HG02678 (cell line): ENCODE data around the gene TARS3.

Experiments used
- ATAC-seq: cut with Tn5 transposase; IDR thresholded peaks from one replicate; pipeline ENCODE4 v1.9.1; 2021; ENCODE audit warnings: mild to moderate bottlenecking, moderate library complexity; ENCODE audit not compliant: unreplicated experiment

Gene TARS3

GRCh38 chr15:101625980-101626379, 98.3 kb downstream of the TARS3 start:
- ATAC-seq = no peak

GRCh38 chr15:101625184-101625583, 99.1 kb downstream of the TARS3 start:
- ATAC-seq = no peak

GRCh38 chr15:101623367-101624304, 100.6 kb downstream of the TARS3 start:
- no peak for ATAC-seq

- ATAC-seq = no peak
Observed at GRCh38 chr15:101621961-101622360, 102.3 kb downstream of the TARS3 start.

- no peak for ATAC-seq
Observed at GRCh38 chr15:101620671-101621070, 103.6 kb downstream of the TARS3 start.

DNA sequence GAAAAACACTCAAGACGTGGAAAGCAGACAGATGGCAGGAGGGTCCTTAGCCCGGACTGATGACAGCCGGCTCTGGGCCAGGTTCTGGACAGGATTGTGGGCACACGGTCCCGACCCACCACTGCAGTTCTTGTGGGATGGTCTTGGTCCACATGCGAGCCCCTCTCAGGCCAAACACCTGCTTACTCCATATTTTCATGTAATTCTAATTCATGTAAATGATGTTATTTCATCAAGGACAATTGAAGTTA, 104.7 kb downstream of the TARS3 start:
- ATAC-seq = no peak

- ATAC-seq = no peak
Observed at GRCh38 chr15:101618851-101619614, 105.2 kb downstream of the TARS3 start.

- ATAC-seq = no peak
Observed at GRCh38 chr15:101618076-101618475, 106.2 kb downstream of the TARS3 start.

- ATAC-seq = no peak
Observed at GRCh38 chr15:101617390-101617965, 106.8 kb downstream of the TARS3 start.

DNA sequence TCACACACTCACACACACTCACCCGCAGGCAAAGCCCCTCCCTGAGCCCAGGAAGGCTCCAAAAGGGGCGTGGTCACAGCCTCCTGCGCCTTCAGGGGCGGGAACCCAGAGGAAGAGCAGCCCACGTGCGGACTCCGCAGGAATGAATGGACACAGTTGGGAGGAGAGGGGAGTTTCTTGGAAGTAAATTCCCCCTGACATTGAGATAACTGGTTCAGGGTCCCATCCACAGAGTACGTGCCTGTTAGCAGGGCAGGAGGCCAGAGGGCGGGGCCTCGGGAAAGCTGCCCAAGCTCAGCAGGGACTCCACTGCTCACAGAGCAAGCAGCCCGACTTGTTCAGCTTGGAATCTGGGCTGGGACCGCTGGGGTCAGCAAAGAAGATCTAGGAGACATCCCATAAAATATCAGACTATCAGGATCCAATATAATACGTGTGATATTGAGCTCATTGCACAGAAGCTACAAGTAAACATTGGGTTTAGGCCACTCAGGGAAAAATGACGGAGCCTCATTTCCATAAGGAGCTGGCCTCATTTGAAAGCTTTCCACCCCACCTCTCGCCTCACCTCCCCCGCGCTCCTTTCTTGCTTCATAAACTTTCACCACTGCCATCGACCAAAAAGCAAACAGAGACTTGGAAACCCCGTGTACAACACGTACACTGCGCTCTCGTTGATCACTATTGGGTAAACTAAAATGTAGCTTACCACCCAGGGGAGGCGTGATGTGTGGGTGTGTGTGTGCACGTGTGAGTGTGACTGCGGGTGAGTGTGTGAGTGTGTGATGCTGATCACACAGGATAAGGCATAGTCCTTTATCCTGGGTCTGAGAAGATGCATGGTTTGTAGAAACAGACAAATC, 108.1 kb downstream of the TARS3 start:
- no peak for ATAC-seq

GRCh38 chr15:101615414-101615985, 108.8 kb downstream of the TARS3 start:
- no peak for ATAC-seq

DNA sequence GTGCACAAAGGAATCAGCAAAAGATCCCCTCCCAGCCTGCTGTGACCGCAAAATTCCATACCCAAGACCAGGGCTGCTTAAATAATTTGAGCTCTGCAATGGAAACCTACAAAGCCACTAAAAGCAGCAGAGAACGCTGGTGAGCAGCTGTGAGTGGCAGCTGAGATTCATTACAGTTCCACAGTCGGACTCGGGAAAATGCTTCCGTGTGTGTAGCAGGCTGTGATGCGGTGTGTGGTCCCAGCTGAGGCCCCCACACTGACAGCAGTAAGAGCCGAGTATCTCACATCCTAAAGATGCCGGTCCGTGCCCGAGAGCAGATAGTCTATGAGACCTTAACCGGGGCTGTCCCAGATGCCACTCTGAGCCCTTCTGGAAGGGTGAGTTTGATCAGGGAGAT, 109.5 kb downstream of the TARS3 start:
- no peak for ATAC-seq

DNA sequence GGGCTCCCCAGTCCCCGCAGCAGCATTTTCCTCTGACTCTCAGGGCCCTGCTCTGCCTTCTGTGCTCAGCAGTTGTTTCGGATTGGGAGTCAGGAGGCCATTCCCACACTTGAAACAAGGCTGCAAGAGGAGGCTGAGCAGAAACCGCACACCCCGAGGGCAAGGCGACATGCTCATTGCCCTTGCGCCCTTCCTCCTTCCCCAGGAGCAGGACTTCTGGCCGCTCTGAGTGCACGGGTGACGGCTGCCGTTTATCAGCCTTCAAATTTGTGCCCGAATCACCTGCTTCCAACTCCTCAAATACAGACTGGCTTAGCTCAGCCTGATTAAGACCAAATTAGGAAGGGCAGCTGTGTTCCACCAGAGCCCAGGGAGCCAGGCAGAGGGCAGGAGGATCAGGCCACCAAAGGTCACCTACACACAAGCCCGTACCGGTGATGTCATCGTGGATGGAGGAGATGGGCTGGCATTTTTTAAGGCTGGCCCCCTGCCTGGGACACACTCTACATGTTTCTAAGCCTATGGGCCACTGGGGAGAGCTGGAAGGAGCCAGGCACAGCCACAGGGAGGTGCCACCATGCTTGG, 110.2 kb downstream of the TARS3 start:
- ATAC-seq = no peak

- ATAC-seq = no peak
Observed at GRCh38 chr15:101613130-101614000, 110.9 kb downstream of the TARS3 start.

DNA sequence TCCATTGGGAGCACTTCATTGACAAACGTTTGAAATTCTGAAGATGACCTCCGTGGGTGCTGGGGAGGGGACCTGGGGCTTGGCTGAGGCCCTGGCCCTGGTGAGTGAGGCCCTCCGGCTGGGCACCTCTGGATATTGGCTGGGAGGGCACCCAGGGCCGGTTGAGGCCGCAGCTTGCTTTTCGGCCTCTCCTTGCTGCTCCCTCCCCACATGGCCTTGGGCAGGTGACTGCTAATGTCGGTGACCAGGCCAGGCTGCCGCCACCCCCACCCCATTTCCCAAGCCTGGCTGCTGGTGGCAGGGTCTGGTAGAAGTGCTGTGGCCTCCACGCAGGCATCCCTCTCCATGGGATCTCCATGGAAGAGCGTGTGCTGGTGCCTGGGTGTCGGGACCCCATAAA, 111.6 kb downstream of the TARS3 start:
- no peak for ATAC-seq

GRCh38 chr15:101611580-101612299, 112.5 kb downstream of the TARS3 start:
- ATAC-seq = no peak

DNA sequence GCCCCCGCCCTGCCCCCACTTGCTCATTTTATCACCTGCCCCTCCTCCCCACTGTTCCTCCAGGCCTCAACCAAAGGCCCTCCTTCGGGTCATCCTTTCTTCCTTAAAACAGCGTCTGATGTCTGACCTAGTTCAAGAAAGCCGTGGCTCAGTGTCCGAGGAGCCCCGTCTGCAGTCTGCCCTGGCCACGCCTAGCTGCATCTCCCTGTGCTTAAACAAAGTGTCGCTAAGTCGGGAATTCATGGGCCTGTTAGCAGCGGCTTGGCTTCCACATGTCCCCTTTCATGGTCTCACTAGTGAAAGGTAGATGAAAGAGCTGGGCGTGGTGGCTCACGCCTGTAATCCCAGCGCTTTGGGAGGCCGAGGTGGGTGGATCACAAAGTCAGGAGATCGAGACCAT, 113.3 kb downstream of the TARS3 start:
- no peak for ATAC-seq

DNA sequence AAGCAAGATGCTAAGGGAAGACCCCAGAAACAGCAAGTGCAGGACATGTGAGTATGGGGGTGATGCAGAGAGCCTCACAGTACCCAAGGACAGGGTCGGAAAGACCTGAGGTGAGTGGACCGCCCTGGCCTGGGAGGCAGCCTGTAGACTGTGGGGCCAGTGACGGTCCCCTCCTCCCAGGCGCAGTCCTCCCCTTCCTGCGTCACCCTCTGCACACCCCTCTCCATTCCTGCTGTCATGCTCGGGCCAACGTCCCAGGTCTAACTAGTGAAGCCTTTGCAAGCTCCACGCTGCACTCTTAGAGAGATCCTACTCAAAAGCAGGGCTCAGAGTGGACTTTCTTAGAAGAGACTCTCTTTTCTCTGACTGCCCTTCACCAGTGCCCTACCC, 113.7 kb downstream of the TARS3 start:
- no peak for ATAC-seq
